Myocyte (in vitro differentiated cells): Measurements from ENCODE around the gene MYCBPAP. TPM values are rescaled to one million over a fixed set of nuclear protein-coding genes. Genes with fewer than 3 reads are reported as not detected.

Experiments
- DNase-seq: peaks from one replicate; pipeline ENCODE4 v3.0.0-alpha.2; 2012; ENCODE audit warnings: low read depth
- polyA plus RNA-seq: library from polyadenylated mRNA; unstranded; fragments of >200 nt; gene quantifications from one replicate; pipeline ENCODE4 v1.2.1, GENCODE V29; 2012; ENCODE audit warnings: missing spikeins
- total RNA-seq: library from RNA; depleted of rRNA; stranded (reverse); fragments of >200 nt; gene quantifications from 2 replicates; pipeline ENCODE4 v1.2.3, GENCODE V29; 2014

Gene MYCBPAP, protein sequence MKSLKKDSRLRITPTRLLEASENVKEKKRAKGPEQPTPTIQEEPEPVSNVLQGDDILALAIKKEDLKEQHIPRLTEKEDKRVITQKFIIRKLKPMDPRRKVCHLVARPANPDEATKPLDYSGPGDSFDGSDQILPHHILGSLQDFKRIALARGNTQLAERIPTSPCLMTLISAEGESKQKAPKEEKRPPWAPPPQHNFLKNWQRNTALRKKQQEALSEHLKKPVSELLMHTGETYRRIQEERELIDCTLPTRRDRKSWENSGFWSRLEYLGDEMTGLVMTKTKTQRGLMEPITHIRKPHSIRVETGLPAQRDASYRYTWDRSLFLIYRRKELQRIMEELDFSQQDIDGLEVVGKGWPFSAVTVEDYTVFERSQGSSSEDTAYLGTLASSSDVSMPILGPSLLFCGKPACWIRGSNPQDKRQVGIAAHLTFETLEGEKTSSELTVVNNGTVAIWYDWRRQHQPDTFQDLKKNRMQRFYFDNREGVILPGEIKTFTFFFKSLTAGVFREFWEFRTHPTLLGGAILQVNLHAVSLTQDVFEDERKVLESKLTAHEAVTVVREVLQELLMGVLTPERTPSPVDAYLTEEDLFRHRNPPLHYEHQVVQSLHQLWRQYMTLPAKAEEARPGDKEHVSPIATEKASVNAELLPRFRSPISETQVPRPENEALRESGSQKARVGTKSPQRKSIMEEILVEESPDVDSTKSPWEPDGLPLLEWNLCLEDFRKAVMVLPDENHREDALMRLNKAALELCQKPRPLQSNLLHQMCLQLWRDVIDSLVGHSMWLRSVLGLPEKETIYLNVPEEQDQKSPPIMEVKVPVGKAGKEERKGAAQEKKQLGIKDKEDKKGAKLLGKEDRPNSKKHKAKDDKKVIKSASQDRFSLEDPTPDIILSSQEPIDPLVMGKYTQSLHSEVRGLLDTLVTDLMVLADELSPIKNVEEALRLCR
- total RNA-seq = 0.35 and 0.52 TPM in 2 replicates
- 0.77 TPM for polyA plus RNA-seq

DNA sequence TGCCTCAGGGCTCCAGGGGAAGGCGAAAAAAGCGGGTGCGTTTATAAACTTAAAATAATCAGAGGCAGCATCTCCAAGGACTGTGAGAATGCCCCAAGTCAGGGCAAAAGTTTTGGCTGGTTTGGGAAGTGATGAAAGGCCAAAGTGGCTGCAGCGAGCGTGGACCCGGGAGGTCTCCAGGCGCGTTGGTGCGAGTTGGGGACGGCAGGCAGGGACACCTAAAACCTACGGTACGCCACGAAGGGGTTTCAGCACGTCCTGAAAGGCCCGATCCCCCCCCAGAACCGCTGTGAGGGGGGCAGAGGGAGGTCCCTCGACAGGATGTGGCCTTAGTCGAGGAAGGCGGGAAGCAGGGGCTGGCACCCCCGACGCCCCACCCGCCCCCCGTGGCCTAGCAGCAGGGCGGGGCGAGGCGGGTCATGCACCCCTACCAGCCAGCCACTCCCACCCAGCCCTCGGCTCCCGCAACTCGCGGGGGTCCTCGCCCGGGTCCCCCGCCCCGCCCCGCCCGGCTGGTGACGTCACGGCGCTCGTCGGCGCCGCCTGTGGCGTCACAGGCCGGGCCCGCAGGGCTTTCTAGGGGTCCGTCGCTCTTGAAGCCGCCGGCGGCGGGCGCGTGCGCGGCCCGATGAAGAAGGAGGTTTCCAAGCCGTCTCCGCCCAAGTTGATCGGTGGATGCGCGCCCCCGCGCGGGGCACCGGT is at the start of gene MYCBPAP:
MYCBPAP (plus strand) TSS at position 569 of the 702 bp plus-strand sequence. CDS start 236 bp downstream, outside the sequence.
- peak; percentile 84 for DNase-seq

DNA sequence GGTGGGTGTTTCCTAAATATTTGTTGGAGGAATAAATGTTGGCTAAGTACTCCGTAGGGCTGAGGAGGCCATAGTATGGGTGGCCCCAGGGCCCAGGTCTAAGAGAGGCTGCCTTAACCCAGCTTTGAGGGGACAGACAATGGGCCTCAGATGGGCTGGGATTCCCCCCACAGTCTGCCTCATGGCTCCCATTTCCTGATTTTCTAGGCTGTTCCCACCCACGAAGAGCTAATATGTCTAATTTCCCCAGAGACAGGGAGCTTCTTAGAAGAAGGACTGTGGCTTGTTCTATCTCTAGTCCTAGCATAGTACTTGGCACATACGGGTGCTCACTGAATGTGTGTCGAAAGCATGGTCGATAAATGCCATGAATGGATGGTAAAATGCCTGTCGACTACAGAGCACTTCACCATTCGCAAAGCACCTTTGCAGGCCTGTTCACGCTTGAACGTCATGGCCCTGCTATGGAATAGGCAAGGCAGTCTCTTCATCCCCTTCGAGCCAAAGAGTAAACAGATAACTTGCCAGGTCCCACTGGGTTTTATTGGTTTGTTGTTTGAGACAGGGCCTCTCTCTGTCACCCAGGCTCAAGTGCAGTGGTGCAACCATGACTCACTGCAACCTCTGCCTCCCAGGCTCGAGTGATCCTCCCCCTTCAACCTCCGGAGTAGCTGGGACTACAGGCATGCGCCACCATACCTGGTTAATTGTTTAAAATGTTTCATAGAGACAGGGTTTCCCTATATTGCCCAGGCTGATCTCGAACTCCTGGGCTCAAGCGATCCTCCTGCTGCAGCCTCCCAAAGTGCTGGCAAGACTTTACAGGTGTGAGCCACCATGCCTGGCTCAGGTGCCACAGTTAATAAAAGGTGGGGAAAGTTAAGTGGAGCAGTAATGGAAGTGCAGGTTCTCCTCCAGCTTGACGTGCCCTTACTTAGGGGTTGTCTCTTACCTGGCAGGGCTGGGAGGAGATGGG is 49.2 kb upstream of the MYCBPAP start:
- no peak for DNase-seq

DNA sequence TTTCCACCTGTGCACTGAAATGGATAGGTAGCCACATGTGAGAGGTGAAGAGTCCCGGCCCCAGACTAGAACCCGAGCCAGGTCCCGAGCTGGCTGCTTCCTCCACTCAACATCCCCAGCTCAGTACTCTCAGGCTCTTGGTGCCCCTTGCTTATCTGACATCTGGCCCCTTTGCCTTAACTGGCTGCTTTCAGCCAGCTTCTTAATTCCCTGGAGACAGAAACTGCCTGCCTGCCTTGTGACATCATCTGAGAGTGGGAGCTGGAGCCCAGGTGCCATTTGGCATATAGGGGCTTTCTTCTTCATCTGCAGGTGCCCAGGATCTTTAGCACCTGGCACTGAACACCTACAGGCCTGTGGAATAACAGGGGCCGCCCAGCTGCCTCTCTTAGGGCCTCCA is 48.5 kb upstream of the MYCBPAP start:
- DNase-seq = no peak

DNA sequence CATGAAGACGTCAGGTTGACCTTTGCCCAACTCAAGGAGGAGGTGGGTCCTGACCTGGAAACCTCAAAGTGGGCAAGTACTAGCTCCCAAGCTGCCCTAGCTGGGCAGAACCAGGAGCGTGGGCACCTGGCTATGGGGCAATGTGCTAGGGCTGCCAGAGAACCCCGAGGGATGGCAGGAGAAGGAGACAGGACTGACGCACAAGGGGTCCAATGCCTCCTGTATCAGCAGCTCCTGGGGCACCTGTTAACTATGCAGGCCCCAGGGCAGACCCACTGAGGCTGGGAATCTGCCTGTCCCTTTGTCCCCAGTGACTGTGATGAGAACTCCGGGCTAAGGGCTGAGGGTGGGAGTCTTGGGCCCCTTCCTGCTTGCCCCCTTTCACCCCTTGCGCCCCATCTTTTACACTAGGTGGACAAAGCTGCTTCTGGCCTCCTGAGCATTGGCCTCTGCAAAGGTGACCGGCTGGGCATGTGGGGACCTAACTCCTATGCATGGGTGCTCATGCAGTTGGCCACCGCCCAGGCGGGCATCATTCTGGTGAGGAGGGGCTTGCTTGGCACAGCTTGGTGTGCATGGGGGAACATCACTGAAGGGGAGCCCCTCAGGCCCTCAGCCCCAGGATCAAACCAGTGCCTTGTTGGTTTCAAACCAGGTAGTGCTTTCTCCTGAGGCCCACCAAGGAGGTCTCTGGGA is 47.3 kb upstream of the MYCBPAP start:
- no peak for DNase-seq

DNA sequence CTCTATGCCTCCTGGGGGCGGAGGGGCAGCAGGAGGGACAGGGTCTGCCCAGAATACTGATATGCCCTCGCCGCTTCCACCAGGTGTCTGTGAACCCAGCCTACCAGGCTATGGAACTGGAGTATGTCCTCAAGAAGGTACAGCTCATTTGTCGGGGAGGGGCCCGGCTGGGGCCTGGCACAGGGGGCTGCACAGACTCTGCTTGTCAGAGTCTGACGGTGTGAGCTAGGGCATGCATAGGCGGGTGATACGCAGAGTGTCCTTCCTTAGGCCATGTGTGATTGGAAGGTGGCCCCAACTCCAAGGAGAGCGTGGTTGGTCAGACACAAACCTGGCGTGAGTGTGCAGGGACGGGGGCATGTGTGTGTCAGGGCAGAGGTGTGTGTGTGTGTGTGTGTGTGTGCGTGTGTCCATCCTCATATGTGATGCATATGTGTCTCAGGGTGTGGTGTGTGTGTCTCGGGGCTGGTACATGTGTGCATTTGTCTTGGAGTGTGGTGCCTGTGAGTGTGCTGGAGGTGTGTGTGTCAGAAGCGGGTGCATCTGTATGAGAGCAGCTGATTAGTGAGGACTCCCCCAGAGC is 46.6 kb upstream of the MYCBPAP start:
- DNase-seq = no peak

DNA sequence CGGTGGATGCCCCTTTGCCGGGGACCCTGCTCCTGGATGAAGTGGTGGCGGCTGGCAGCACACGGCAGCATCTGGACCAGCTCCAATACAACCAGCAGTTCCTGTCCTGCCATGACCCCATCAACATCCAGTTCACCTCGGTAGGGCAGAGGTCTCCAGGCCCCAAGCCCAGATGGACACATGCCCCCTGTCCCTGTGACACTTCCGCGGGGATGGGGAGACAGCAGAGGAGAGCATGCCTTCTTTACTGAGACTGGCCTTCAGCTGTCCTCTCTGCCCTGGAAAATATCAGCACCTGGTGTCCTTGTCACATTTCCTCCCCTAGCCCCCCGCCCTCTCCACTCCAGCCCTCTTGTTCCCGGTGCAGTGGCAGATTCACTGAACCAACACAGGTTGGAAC is 45.8 kb upstream of the MYCBPAP start:
- DNase-seq = no peak

DNA sequence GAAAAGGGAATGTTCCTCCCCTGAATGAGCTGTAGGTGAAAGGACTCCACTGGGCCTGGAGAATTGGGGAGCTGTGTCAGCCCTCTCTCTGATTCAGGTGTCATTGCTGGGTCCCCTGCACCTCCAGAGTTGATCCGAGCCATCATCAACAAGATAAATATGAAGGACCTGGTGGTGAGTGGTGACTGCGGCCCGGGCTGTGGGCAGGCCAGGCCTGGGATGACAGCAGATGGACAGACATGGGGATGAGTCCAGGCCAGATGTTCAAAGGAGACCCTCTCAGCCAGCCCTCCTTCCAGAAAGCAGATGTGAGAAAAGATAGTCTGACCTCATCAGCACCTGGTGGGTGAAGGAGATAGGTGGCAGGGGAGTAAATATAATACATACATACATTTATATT is 44.1 kb upstream of the MYCBPAP start:
- no peak for DNase-seq

DNA sequence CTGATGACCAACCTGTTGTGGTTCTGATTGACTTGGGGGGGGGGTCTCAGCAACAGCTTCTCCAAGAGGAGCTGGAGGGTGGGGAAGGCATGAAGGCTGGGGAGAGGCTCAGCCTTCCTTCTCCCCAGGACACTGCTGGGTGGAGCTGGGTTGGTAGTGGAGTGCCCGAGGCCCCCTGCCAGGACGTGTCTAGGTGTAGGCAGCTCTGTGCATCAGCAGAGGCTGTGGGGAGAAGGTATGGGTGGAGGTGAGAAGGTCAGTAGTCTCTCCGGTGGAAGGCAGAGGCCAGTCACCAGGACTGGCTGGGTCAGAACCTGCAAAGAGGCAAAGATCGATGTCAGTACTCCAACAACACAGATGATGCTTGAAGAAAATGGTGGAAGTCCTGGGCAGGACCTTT is 43.5 kb upstream of the MYCBPAP start:
- DNase-seq = no peak

DNA sequence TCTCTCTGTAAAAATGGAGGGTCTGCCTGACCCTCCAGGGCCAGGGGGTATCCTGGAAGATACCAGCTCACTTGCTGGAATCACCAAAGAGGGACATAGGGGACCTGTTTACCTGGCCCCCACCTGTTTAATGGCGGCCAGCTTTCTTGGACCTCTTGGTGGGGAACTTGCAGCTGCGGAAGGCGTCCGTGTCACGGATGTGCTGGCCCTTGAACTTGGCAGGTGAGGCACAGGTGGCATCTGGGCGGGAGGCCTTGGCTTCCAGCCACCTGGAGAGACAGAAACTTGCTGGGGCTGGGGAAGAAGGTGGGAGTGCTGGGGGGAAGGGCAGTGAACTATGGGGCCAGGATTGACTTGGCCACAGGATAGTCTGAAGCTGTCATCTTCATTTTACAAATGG is 43.1 kb upstream of the MYCBPAP start:
- DNase-seq = no peak

DNA sequence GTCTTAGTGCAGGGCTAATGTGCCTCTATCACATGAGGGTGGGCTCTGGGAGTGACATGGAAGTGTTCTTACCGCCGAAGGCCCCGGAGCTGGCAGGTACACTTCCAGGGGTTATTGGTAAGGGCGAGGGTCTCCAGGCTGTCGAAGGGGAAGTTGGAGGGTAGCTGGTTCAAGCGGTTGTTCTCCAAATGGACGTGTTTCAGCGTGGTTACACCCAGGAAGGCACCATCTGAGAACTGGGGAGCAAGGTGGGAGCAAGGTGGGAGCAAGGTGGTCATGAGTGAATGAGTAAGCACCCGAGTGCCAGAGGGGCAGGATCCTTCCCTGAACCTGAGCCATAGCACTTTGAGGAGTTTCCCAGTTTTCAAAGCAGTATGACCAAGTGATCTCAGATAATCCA is 42.6 kb upstream of the MYCBPAP start:
- DNase-seq = no peak

DNA sequence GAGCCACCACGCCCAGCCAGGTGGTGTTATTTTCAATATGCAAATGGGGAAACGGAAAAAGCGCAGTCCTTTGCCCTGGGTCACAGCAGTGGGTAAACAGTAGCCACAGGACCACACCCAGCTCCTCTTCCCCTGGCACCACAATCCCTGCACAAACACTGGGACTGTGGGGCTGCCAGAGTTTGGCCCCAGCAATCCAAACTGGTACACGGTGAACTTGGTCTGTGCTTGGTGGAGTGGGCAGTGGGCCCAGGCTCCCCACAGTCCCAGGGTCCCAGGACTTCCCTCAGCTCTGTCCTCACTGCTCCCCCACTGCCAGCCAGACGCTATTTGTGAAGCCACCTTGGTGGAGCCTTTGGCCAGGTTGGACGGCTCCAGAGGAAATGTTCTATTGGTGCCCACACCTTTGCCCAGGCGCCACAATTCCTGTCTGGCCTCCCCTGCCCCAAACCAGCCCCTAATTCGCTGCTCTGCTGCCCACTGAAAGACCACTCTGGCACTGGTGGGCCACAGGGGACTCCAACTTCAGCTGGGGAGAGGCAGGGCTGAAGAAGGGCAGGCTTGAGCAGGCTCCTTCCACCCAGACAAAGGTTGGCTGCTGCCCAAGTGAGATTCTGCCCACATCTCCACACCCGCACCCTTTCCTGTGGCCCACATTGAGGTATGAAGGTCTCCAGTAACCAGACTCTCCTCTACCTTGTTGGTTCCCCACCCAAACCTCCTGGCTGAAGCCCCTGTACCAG is 41.7 kb upstream of the MYCBPAP start:
- DNase-seq = no peak

DNA sequence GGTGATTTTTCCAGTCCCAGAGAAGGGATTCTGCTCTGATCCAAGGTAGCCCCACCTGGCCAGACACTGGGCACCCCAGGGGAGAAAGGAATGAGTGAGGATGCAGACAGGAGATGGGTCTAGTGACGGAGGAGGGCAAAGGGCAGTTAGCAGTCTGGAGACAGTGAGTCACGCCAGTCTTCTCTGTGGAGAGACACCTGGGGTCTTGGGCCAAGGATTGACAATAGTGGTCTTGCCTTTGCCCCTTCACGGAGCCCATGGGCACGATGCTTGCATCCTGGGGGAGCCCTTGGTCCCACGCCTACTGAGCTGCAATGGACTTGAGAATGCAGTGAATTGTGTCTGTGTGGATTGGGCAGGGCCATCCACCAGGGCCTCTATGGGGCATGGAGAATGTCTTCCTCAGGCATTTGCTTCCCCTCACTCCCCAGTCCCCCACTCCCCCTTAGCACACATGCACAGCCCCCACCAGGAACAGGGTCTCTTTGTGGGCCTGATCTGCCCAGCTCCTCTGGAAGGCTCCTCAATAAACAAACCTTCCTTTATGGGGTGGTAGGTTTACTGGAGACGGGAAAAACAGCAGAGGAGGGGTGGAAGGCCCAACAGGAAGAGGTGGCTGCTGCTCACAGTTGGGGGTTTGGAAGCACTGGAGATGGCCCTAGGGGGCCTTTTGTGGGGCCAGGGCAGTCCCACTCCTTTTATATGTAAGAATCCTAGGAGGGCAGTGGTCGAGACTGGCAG is 41.0 kb upstream of the MYCBPAP start:
- no peak for DNase-seq

DNA sequence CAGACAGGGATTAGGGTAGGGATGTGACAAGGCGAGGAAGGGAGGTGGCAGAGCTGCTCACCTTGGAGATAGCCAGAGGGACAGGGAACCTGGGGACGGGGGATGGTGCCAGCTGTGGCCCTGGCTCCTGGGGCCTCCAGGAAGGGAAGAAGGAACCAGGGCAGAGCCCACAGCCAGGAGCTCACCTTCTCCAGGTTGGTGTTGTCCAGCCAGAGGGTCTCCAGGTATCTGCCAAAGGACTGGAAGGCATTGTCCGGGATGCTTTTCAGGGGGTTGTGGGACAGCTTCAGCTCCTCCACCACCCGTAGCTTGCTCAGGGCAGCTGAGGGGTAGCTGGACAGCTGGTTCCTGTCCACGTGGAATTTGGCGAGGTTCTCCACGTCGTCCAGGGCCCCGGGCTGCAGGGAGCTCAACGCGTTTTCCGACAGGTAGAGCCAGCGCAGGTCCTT is 40.4 kb upstream of the MYCBPAP start:
- DNase-seq = no peak

DNA sequence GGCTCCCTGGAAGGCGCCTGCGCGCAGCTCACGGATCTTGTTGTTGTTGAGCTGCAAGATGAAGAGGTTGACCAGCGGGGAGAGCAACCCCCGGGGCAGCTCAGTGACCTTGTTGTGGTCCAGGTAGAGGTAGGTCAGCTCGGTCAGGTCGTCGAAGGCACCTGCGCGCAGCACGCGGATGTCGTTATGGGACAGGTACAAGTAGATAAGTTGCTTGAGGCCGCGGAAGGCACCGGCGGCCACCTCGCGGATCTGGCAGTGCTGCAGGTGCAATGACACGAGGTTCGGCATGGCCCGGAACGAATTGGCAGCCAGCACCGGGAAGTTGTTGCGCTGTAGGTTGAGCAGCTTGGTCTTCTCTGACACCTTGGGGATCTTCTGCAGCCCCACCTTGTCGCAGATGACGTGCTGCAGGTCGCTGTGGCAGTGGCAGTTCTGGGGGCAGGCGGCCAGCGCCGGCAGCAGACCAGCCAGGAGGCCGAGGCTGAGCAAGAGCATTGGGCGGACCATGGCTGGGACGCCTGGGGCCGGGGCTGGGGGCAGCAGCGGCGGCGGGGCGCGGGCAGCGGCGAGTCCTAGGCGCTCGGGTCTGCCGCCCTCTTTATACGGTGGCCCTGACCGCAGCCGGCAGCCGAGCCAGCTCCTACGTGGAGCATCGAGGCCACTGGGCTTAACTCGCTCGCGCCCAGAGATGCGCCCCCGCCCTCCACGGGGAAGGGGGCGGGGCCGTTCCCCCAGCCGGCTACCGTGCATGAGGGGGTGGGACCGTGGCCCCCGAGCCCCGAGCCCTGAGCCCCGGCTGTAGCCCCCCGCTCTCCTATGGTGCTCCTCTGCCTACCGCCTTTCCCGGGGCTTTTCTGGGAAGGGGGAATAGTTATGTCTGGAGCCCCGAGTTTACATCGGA is 39.7 kb upstream of the MYCBPAP start, which contains the start of gene CHAD:
CHAD (minus strand) TSS at position 577 of the 904 bp plus-strand sequence; CDS start at position 510, 67 bp downstream.
- DNase-seq = no peak

DNA sequence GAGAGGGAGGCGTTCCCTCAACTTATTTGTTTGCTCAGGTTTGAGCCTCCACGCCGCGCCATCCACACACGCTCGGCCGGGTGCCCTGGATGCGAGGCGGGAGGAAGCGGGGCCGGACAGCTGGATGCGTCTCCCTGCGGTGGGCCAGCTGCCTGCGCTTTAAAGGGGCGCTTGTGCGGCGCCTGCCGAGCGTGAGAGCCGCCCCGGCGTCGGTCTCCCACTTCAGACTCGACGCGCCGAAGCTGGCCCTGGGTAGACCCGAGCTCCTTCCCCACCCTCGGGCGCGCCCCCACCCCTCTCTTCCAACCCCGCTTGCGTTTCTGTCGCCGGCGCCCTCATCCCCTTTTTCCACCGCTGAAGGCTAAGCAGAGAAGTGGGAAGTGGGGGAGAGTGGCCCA is 39.0 kb upstream of the MYCBPAP start:
- peak; percentile 47 for DNase-seq

DNA sequence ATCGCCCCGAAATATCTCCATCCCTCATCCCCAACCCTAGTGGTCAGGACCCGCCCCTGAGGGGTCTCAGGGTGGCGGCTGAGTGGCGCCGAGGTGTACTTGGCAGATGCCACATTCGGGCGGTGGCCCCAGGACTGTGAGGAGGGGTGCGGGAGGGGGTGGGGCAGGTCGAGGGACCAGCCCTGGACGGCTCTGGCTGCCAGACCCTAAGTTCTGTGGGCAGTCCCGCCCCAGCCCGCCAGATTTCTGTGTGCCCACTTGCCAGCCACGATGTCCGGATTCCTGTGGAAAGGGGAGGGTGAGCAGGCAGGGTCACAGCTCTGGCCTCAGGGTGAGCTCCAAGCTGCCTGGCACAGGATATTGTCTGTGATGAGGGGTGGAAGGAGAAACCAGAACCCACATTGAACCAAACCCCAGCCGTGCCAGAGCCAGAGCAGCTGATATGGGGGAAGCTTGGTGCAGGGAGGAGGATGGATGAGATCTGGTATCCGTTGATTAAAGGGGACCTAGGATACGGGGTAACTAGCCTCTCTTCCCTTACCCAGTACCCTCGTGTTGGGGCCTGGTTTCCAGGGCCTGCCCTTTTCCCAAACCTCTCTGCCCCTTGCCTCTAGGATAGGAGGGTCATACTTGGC is 38.5 kb upstream of the MYCBPAP start:
- peak; percentile 90 for DNase-seq
